Measurements from ENCODE around the gene MRPS9. TPM values are rescaled to one million over a fixed set of nuclear protein-coding genes. Genes with fewer than 3 reads are reported as not detected.

Gene MRPS9
- total RNA-seq, 1 donor from 2014 or later = 42.3 TPM

DNA sequence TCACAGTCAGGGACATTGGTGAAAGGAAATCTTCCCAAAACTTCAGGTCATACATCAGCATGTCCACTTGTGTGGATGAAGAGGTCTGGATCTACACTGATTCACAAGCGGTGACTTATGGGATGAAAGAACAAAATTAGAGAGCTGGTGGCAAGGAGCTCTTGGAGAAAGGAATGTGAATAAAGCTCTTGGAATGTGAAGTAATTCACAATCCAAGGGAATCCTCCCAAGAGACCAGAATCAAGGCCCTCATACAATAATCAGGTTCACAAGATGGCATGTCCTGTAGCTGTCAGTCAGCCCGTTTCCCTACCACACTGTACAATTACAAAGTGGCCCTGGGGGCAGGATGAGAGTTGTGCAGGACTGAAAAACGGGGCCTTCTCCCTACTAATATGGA is 96.2 kb downstream of the MRPS9 start:
- Mint-ChIP-seq H3K36me3 (ENCODE audit: insufficient read depth) (no peaks in the 10 kb centered on the region), H3K4me1 (ENCODE audit: low read depth) (no peaks in the 10 kb centered on the region), H3K27me3 (no peaks in the 10 kb centered on the region), H3K9me3 (ENCODE audit: low read depth) (peaks cover 4% of the 10 kb centered on the region), H3K27ac (no peak overlapping the region), H3K4me3 (ENCODE audit: low read depth) (no peak overlapping the region)
- TF ChIP-seq, protein P1, sequence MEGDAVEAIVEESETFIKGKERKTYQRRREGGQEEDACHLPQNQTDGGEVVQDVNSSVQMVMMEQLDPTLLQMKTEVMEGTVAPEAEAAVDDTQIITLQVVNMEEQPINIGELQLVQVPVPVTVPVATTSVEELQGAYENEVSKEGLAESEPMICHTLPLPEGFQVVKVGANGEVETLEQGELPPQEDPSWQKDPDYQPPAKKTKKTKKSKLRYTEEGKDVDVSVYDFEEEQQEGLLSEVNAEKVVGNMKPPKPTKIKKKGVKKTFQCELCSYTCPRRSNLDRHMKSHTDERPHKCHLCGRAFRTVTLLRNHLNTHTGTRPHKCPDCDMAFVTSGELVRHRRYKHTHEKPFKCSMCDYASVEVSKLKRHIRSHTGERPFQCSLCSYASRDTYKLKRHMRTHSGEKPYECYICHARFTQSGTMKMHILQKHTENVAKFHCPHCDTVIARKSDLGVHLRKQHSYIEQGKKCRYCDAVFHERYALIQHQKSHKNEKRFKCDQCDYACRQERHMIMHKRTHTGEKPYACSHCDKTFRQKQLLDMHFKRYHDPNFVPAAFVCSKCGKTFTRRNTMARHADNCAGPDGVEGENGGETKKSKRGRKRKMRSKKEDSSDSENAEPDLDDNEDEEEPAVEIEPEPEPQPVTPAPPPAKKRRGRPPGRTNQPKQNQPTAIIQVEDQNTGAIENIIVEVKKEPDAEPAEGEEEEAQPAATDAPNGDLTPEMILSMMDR (IDR thresholded peaks at IDR 0.05; ENCODE audit: unreplicated experiment) = no peak
- no peak for DNase-seq (ENCODE audit: low spot score, unreplicated experiment)

GRCh38 chr2:105135436-105135835 is 97.6 kb downstream of the MRPS9 start:
- no peak for DNase-seq (ENCODE audit: low spot score, unreplicated experiment)
- Mint-ChIP-seq H3K4me1 (ENCODE audit: low read depth) (peaks cover 2% of the 10 kb centered on the region), H3K9me3 (ENCODE audit: low read depth) (no peaks in the 10 kb centered on the region), H3K4me3 (ENCODE audit: low read depth) (no peak overlapping the region), H3K36me3 (ENCODE audit: insufficient read depth) (no peaks in the 10 kb centered on the region), H3K27ac (no peak overlapping the region), H3K27me3 (no peaks in the 10 kb centered on the region)
- TF ChIP-seq, protein P1 (IDR thresholded peaks at IDR 0.05; ENCODE audit: unreplicated experiment) = no peak

GRCh38 chr2:105136394-105136793 is 98.5 kb downstream of the MRPS9 start:
- no peak for DNase-seq (ENCODE audit: low spot score, unreplicated experiment)
- Mint-ChIP-seq H3K4me1 (ENCODE audit: low read depth) (peaks cover 2% of the 10 kb centered on the region), H3K4me3 (ENCODE audit: low read depth) (no peak overlapping the region), H3K27ac (no peak overlapping the region), H3K27me3 (peaks cover under 1% of the 10 kb centered on the region), H3K9me3 (ENCODE audit: low read depth) (no peaks in the 10 kb centered on the region), H3K36me3 (ENCODE audit: insufficient read depth) (no peaks in the 10 kb centered on the region)
- TF ChIP-seq, protein P1 (IDR thresholded peaks at IDR 0.05; ENCODE audit: unreplicated experiment) = no peak

DNA sequence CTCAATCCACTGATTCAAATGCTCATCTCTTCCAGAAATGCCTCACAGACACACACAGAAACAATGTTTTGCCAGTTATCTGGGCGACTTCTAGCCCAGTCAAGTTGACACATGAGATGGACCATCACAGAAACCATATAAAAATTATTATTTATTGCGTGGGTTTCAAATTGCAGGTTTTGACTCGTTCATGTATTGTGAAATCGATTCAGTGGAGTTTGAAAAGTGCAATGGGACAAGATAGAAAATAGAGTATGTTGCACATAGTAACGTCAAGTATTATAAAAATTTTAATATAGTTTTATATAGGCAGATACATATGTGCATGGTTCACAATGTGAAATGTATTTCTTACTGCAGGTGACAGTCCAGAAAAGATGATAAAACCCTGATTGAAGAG is 100.8 kb downstream of the MRPS9 start:
- Mint-ChIP-seq H3K4me3 (ENCODE audit: low read depth) (no peak overlapping the region), H3K9me3 (ENCODE audit: low read depth) (no peaks in the 10 kb centered on the region), H3K4me1 (ENCODE audit: low read depth) (peaks cover 2% of the 10 kb centered on the region), H3K36me3 (ENCODE audit: insufficient read depth) (no peaks in the 10 kb centered on the region), H3K27ac (no peak overlapping the region), H3K27me3 (peaks cover 4% of the 10 kb centered on the region)
- TF ChIP-seq, protein P1 (IDR thresholded peaks at IDR 0.05; ENCODE audit: unreplicated experiment) = no peak
- DNase-seq (ENCODE audit: low spot score, unreplicated experiment) = no peak

DNA sequence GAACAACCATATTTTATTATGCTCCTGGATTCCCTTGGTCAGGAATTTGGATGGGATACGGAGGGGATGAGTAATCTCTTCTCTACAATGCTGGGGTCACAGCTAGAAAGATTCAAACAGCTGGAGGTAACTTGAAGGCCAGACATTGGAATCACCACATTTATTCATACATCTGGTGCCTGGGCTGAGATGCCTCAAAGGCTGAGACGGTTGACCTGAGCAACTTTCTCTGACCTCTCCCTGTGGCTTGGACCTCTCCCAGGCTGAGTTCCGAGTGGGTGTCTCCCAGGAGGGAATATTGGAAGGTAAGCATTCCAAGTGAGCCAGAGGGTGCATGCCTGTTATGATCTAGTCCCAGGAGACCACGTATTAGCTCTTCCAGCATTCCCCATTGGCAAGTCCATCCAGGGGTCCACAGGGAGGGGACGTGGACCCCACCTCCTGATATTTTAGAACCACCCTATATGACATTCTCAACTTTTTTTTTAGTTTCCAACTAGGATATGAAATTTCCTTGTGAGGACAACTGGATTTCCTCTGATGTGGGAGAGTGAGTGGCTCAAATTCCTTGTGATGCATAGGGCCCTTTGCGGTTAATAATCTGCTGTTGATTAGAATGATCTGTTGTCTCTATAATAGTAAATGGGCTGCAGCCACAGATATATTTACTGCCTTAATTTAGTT is 101.8 kb downstream of the MRPS9 start:
- H3K4me3 Mint-ChIP-seq (ENCODE audit: low read depth) = no peak overlapping the region
- DNase-seq (ENCODE audit: low spot score, unreplicated experiment) = no peak
- H3K27ac Mint-ChIP-seq = no peak overlapping the region
- peaks cover 4% of the 10 kb centered on the region for H3K27me3 Mint-ChIP-seq
- no peaks in the 10 kb centered on the region for H3K36me3 Mint-ChIP-seq (ENCODE audit: insufficient read depth)
- H3K9me3 Mint-ChIP-seq (ENCODE audit: low read depth) = no peaks in the 10 kb centered on the region
- H3K4me1 Mint-ChIP-seq (ENCODE audit: low read depth) = peaks cover 2% of the 10 kb centered on the region
- TF ChIP-seq, protein P1 (IDR thresholded peaks at IDR 0.05; ENCODE audit: unreplicated experiment) = no peak

Measured in progenitor cell of endocrine pancreas (in vitro differentiated cells).